ENCODE data around the gene COG5.

GRCh38 chr7:107171496-107171895 is 392.2 kb downstream of the COG5 start:
- TF ChIP-seq YY1 (IDR thresholded peaks at IDR 0.05; ENCODE audit: insufficient read depth, insufficient read length) (no peak), ZNF274 (IDR thresholded peaks at IDR 0.05; ENCODE audit: low read depth, low read length) (no peak)

Data from NT2/D1 (cell line).